ENCODE data around the gene TPH1.
"Not testable (repeated sequence)": the region's sequence is repeated elsewhere in the genome, so short reads cannot be mapped to it uniquely, and the experiment has no call there.

Gene TPH1

DNA sequence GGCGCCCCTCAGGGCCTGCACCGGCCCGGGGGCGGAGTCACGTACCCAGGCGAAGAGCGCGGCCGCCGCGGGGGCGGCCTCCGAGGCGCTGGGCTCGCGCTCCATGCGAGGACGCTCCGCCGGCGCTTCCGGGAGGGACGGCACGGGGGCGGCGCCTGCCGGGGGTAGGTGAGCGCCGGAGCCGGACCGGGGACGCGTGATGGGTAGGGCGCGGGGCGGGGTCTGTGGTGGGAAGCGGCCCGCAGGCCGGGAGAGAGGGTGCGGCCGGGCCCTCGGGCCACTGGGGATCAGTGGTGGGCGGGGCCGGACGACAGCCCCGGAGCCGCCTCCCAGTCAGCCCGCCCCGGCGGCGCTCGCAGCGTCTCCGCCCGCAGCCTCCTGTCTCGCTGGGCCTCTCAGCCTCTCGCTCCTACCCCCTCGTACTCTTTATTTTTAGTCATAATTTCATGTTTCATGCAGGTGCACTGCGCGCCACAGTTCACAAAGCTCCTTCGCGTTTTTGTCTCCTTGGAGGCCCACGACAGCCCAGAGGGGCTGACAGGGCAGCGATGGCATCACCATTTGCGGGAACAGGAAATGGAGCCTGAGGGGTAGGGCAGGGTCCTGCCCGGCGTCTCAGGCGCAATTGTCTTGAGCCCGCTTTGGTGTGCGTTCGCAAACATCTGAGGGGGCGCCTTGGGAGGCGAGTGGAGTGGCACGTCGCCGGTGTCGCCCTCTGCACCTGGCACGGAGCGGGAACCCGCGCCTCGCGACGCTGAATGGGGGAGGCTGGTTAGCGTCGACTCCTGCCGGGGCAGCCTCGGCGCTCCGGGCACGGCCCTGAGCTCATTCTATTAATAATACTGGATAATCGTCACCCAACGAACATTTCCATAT lies 32.9 kb downstream of the TPH1 start, which contains the start of gene SERGEF:
SERGEF (minus strand) TSS at position 142 of the 876 bp plus-strand sequence; CDS start at position 105, 37 bp downstream.
- DNase-seq: peak; percentile 85 to 91 (median 90)
- Mint-ChIP-seq H3K9me3 (peaks cover 4 to 7% of the 10 kb centered on the region in 2 donors), H3K27me3 (no peaks in the 10 kb centered on the region), H3K27ac (peak within 1 kb of the TSS; percentile 89 to 94), H3K4me3 (peak within 1 kb of the TSS; percentile 89 to 95), H3K36me3 (ENCODE audit: insufficient read depth) (peaks cover 20% of the 10 kb centered on the region), H3K4me1 (ENCODE audit: low read depth in 2 of 2) (peaks cover 18 to 26% of the 10 kb centered on the region in 2 donors)
- ATAC-seq (replicated peaks): peak; percentile 85

DNA sequence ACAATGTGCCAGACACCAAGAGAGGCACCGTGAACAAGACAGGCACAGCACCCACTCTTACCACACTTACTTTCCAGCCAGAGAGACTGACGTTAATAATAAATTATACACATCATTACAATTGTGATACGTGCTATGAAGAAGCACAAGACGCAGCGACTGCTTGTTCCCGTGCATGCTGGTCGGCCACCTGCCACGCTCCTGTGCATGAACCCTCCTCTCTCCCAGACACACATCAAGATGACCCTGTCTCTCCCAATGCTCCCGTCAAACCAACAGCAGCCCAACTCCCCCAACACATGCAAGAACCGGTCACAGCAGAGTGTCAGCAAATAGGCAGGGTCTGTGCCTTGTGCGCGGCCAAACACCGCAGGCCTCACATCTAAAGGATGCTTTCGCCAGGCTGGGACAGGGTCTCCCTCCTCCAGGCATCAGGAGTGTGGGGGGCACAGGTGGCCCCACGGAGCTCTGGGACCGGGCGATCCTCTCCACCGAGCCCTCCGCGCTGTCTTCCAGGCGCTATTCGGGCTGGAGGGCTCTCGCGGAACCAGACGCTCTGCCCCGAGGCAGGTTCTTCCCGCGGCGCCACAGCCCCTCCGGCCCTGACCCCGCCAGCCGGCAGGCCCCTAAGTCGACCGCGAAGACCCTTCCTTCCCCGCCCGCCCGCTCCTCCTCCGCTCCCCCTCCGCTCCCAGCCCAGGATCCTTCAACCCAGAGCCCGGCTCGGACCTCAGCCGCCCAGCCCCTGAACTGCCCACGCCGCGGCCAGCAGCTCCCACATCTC lies 33.8 kb downstream of the TPH1 start:
- Mint-ChIP-seq H3K4me3 (peak overlapping the region; percentile 89 to 95), H3K36me3 (ENCODE audit: insufficient read depth) (peaks cover 19% of the 10 kb centered on the region), H3K27me3 (no peaks in the 10 kb centered on the region), H3K9me3 (peaks cover 4 to 7% of the 10 kb centered on the region in 2 donors), H3K27ac (peak overlapping the region; percentile 89 to 94), H3K4me1 (ENCODE audit: low read depth in 2 of 2) (peaks cover 18 to 26% of the 10 kb centered on the region in 2 donors)
- DNase-seq (peak; percentile 11 to 46 (median 18)), ATAC-seq (replicated peaks) (no peak)

DNA sequence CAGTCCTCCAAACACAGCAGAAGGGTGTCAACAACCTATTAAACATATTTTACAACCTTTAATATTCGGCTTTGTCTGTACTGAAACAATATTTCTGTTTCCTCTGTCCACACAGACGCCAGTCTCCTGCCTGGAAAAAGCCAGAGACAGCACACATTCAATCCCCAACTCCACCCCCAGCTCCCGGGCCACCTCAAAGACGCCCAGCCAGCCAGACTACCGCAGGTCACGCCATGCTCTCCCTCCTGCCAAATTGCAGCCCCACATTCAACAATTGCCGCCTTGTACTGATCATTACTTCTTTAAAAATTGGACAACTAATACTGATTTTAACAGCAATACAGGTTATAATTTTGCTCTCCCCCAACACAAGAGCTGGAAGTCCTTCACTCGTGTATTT lies 34.4 kb downstream of the TPH1 start:
- Mint-ChIP-seq H3K27me3 (no peaks in the 10 kb centered on the region), H3K36me3 (ENCODE audit: insufficient read depth) (peaks cover 21% of the 10 kb centered on the region), H3K4me3 (peak overlapping the region; percentile 89 to 95), H3K9me3 (peaks cover 4 to 7% of the 10 kb centered on the region in 2 donors), H3K4me1 (ENCODE audit: low read depth in 2 of 2) (peaks cover 18 to 26% of the 10 kb centered on the region in 2 donors), H3K27ac (peak overlapping the region; percentile 89 to 94)
- DNase-seq (no peak), ATAC-seq (replicated peaks) (no peak)

DNA sequence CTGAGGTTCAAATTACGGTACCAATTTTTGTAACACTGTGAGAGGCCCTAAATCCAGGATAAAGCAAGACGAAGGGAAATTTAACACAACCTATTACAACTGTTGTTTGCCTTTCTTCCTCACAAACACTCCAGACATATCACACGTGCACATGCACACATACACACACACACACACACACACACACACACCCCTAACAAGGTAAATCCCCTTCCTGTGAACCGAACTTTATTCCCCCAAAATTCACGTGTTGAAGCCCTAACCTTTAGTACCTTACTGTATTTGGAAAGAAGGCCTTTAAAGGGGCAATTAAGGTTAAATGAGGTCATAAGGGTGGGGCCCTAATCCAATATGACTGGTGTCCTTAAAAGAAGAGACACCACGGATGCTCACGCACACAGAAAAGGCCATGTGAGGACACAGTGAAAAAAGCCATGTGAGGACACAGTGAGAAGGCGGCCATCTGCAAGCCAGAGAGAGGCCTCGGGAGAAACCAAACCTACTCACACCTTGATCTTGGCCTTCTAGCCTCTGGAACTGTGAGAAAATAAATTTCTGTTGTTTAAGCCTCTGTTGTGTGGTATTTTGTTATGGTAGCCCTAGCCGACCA lies 35.0 kb downstream of the TPH1 start:
- DNase-seq: no peak
- peak overlapping the region; percentile 89 to 94 for H3K27ac Mint-ChIP-seq

DNA sequence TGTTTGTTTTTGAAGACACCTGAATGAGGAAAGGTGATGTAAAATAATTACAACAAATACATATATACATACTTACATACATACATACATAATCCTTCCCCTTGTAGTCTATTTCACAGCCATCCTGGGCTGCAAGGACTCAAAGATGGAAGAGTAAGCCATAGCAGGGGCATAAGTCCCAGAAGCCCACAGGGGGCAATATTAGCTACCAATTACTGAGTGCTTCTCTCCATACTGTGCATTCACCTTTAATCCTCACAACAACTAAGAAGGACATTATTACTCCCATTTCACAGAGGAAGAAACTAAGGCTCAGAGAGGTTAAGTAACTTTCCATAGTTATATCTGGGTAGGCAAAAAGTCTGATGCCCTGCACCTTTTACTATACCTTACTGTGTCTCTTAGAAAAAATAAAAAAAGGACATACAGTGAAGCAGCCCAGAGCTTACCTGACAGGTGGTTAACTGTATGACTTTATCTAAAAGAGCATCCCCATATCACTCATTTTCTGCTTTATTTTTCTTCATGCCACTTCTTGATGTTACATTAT lies 35.9 kb downstream of the TPH1 start:
- peaks cover 29% of the 10 kb centered on the region for H3K36me3 Mint-ChIP-seq (ENCODE audit: insufficient read depth)
- DNase-seq (no peak), ATAC-seq (replicated peaks) (no peak)
- no peak overlapping the region for H3K4me3 Mint-ChIP-seq
- H3K9me3 Mint-ChIP-seq: peaks cover 4 to 7% of the 10 kb centered on the region in 2 donors
- H3K27me3 Mint-ChIP-seq: no peaks in the 10 kb centered on the region
- peaks cover 18 to 26% of the 10 kb centered on the region in 2 donors for H3K4me1 Mint-ChIP-seq (ENCODE audit: low read depth in 2 of 2)
- peak overlapping the region in 1 of 2 donors; percentile 4 for H3K27ac Mint-ChIP-seq

More for the DNA sequence above, 35.0 kb downstream of the TPH1 start:
- peaks cover 4 to 7% of the 10 kb centered on the region in 2 donors for H3K9me3 Mint-ChIP-seq
- no peaks in the 10 kb centered on the region for H3K27me3 Mint-ChIP-seq
- peak overlapping the region in 1 of 2 donors; percentile 89 for H3K4me3 Mint-ChIP-seq
- peaks cover 23% of the 10 kb centered on the region for H3K36me3 Mint-ChIP-seq (ENCODE audit: insufficient read depth)
- ATAC-seq (replicated peaks): no peak
- peaks cover 18 to 26% of the 10 kb centered on the region in 2 donors for H3K4me1 Mint-ChIP-seq (ENCODE audit: low read depth in 2 of 2)

DNA sequence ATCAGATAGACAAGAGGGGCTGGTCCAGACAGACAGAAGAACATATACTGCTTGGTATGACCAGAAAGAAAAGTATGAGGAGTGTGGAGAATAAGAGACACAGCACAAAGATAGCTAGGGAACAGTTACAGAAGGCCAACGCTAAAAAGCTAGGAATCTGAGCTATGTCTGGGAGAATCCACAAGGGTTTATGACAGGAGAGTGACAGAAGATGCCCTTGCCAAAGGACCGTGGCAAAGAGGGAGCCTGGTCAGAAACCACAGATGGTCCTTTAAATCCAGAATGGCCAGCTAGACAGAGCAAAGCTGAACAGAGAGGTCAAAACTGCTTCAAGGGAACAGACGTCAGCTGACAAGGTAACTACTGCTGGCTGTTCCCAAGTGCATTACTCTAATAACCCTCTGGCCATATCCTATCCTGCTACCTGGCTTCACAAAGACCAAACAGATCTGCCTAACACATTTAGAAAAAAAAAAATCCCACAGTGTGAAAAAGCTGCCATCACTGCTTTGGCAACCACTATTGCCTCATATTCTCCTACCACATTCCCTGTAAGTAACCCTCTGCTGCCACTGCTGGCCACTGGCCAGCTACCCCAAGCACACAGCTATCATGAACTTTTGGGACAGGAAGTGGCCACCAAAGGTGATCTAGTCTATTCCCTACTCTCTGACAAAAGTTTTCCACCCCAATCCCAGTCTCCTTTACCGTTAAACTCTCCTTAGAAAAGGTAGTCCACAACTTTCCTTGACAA lies 40.5 kb downstream of the TPH1 start:
- Mint-ChIP-seq H3K4me1 (ENCODE audit: low read depth in 2 of 2) (no peaks in the 10 kb centered on the region), H3K4me3 (no peak overlapping the region), H3K9me3 (no peaks in the 10 kb centered on the region), H3K27ac (no peak overlapping the region), H3K36me3 (ENCODE audit: insufficient read depth) (peaks cover 33% of the 10 kb centered on the region), H3K27me3 (no peaks in the 10 kb centered on the region)
- DNase-seq (no peak), ATAC-seq (replicated peaks) (no peak)

DNA sequence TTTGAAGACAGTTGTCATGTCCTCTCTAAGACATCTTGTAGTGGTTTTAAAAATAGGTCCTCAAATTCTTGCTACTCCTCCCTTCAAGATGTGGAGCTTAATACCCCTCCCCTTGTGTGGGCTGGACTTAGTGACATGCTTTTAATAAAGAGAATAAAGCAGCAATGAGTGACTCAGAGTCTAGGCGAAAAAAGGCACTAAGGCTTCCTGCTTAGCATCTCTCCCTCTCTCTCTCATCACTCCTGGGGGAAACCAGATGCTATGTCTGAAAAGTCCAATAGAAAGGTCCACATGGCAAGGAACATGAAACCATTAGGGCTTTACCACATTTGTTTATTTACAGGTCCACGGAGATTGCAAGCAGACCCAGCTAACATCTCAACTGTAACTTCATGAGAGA lies 44.9 kb downstream of the TPH1 start:
- H3K9me3 Mint-ChIP-seq: no peaks in the 10 kb centered on the region
- DNase-seq: no peak
- H3K4me3 Mint-ChIP-seq: no peak overlapping the region
- peaks cover 45% of the 10 kb centered on the region for H3K36me3 Mint-ChIP-seq (ENCODE audit: insufficient read depth)
- no peak for ATAC-seq (replicated peaks)
- no peak overlapping the region for H3K27ac Mint-ChIP-seq
- peaks cover 0 to under 1% of the 10 kb centered on the region in 2 donors for H3K4me1 Mint-ChIP-seq (ENCODE audit: low read depth in 2 of 2)
- H3K27me3 Mint-ChIP-seq: no peaks in the 10 kb centered on the region

DNA sequence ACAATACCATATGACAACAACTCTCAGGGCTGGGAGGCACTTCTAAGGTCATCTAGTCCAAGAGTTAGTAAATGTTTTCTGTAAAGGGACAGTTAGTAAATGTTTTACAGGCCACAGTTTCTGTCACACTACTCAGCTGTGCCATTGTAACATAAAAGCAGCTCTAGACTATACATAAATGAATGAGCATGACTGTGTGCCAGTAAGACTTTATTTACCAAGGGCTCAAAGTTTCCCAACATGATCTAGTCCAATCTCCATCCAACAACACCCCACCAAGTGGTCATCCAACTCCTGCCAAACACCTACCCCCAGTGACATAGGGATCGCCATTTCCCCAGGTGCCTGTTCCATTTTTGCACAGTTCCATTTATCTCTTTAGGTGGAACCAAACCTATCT lies 45.3 kb downstream of the TPH1 start:
- Mint-ChIP-seq H3K36me3 (ENCODE audit: insufficient read depth) (peaks cover 42% of the 10 kb centered on the region), H3K27ac (no peak overlapping the region), H3K4me3 (no peak overlapping the region), H3K9me3 (no peaks in the 10 kb centered on the region), H3K4me1 (ENCODE audit: low read depth in 2 of 2) (peaks cover 0 to 4% of the 10 kb centered on the region in 2 donors), H3K27me3 (no peaks in the 10 kb centered on the region)
- ATAC-seq (replicated peaks): no peak
- no peak for DNase-seq

DNA sequence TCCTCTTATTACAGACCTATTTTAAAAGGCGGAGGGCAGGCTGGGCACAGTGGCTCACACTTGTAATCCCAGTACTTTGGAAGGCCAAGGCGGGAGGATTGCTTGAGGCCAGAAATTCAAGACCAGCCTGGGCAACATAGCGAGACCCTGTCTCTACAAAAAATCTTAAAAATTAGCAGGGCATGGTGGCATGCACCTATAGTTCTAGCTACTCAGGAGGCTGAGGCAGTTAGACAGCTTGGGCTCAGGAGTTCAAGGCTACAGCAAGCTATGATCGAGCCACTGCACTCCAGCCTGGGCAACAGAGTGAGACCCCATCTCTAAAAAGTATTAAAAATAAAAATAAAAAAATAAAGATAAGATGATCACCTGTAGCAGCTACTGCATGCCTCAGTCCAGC lies 45.9 kb downstream of the TPH1 start:
- Mint-ChIP-seq H3K27ac (peak overlapping the region in 1 of 2 donors; percentile 13), H3K36me3 (ENCODE audit: insufficient read depth) (peaks cover 38% of the 10 kb centered on the region)
- H3K27me3 Mint-ChIP-seq; H3K4me3 Mint-ChIP-seq; H3K4me1 Mint-ChIP-seq (ENCODE audit: low read depth in 2 of 2); ATAC-seq (replicated peaks); DNase-seq; H3K9me3 Mint-ChIP-seq: not testable (repeated sequence)

Data from effector memory CD8-positive, alpha-beta T cell (primary cell).